HepG2 (cell line): Measurements from ENCODE around the gene TAOK3. TPM values are rescaled to one million over a fixed set of nuclear protein-coding genes. Genes with fewer than 3 reads are reported as not detected.

Source experiments
- CEBPB ChIP-seq: IDR thresholded peaks from 2 replicates; pipeline ENCODE4 v1.6.1; 2011; ENCODE audit warnings: low read depth, low read length, improper control_type of control experiment, borderline replicate concordance
- CENPBD1 ChIP-seq: sonication (generic); formaldehyde crosslinking; IDR thresholded peaks from 2 replicates; pipeline ENCODE4 v1.8.0; 2022; ENCODE audit warnings: missing genetic modification reagents, low read depth, mild to moderate bottlenecking, borderline replicate concordance
- DPF2 ChIP-seq: sonication (generic); formaldehyde crosslinking; IDR thresholded peaks from 2 replicates; pipeline ENCODE4 v1.4.0; 2020; ENCODE audit warnings: mild to moderate bottlenecking, low read depth, missing genetic modification reagents, borderline replicate concordance
- HNRNPLL ChIP-seq: fragments of 200-400 bp; formaldehyde crosslinking; IDR thresholded peaks from 2 replicates; pipeline ENCODE4 v1.6.1; 2017; ENCODE audit warnings: mild to moderate bottlenecking, low read depth, low read length; ENCODE audit not compliant: poor library complexity, severe bottlenecking
- KDM2A ChIP-seq: sonication (generic); formaldehyde crosslinking; IDR thresholded peaks from 2 replicates; pipeline ENCODE4 v1.4.0; 2020; ENCODE audit warnings: low read depth, missing genetic modification reagents, borderline replicate concordance
- NR2F6 ChIP-seq, 2 experiments: IDR thresholded peaks; 2 replicates each; pipeline ENCODE4 v1.6.1; 2016; ENCODE audit warnings: antibody characterized with exemption in 1 of 2, mild to moderate bottlenecking in 1 of 2
- RXRA ChIP-seq: sonication (generic); formaldehyde crosslinking; IDR thresholded peaks from 2 replicates; pipeline ENCODE4 v1.5.1; 2020; ENCODE audit warnings: missing genetic modification reagents
- SIN3A ChIP-seq: IDR thresholded peaks from 2 replicates; pipeline ENCODE4 v1.6.1; 2011; ENCODE audit warnings: low read depth, mild to moderate bottlenecking, control low read depth, low read length, borderline replicate concordance
- TFAP4 ChIP-seq: sonication (generic); IDR thresholded peaks from 2 replicates; pipeline ENCODE4 v1.6.1; 2016; ENCODE audit warnings: low read depth, borderline replicate concordance
- TGIF2 ChIP-seq: IDR thresholded peaks from 2 replicates; pipeline ENCODE4 v1.6.1; 2016; ENCODE audit warnings: control low read depth, missing compliant biosample characterization
- ZBTB3 ChIP-seq: sonication (generic); formaldehyde crosslinking; IDR thresholded peaks from 2 replicates; pipeline ENCODE4 v1.4.0; 2020; ENCODE audit warnings: low read depth, mild to moderate bottlenecking, moderate library complexity, missing genetic modification reagents, borderline replicate concordance
- ZHX1 ChIP-seq: sonication (generic); formaldehyde crosslinking; IDR thresholded peaks from 2 replicates; pipeline ENCODE4 v1.8.1; 2022; ENCODE audit warnings: low read depth, mild to moderate bottlenecking, missing genetic modification reagents
- ZNF407 ChIP-seq: sonication (generic); formaldehyde crosslinking; IDR thresholded peaks from one replicate; pipeline ENCODE4 v1.5.1; 2020; ENCODE audit warnings: mild to moderate bottlenecking, missing genetic modification reagents; ENCODE audit errors: not compliant biosample characterization
- ZNF563 ChIP-seq: sonication (generic); formaldehyde crosslinking; IDR thresholded peaks from 2 replicates; pipeline ENCODE4 v1.8.0; 2022; ENCODE audit warnings: mild to moderate bottlenecking, moderate library complexity, missing genetic modification reagents
- ZNF775 ChIP-seq: sonication (generic); formaldehyde crosslinking; IDR thresholded peaks from 2 replicates; pipeline ENCODE4 v1.4.0; 2020; ENCODE audit warnings: missing genetic modification reagents, mild to moderate bottlenecking, moderate library complexity, borderline replicate concordance
- polyA plus RNA-seq, 8 experiments: library from polyadenylated mRNA; depleted of rRNA in 3 of 8; stranded (reverse) in 7 of 8; unstranded in 1 of 8; fragments of >200 nt; fragmentation: Illumina TruSeq in 4 of 8; extraction: Trizol in 4 of 8; gene quantifications; 2 replicates each; pipeline versions ENCODE4 v1.2.1 to v1.2.3, GENCODE V29; 2011 to 2016; ENCODE audit warnings: low read depth in 4 of 8, missing spikeins in 1 of 8, mixed read lengths in 1 of 8; ENCODE audit not compliant: insufficient read depth in 1 of 8
- total RNA-seq, 5 experiments: library from RNA; depleted of rRNA; stranded (reverse); fragments of >200 nt; fragmentation: Illumina TruSeq; extraction: Trizol; gene quantifications; 2 replicates each; pipeline ENCODE4 v1.2.3, GENCODE V29; 2016; ENCODE audit warnings: low read depth in 1 of 5

Gene TAOK3
- total and polyA plus RNA-seq, 2 of the 13 experiments (the other 11 are each of a cell fraction or from before 2014, with no cell fraction given), result 10.4 to 12.3 TPM

GRCh38 chr12:118120579-118121363, 251.9 kb downstream of the TAOK3 start (continued):
- TF ChIP-seq ZHX1 (CRISPR knock-in tag), result no peak
- no peak for TF ChIP-seq KDM2A
- TF ChIP-seq CENPBD1 (CRISPR knock-in tag), result no peak
- TF ChIP-seq ZNF563 (CRISPR knock-in tag), result no peak
- TF ChIP-seq ZNF775 (CRISPR knock-in tag), result no peak
- no peak for TF ChIP-seq CEBPB
- TF ChIP-seq TGIF2 (CRISPR knock-in tag), result no peak
- no peak for TF ChIP-seq SIN3A
- 0 out of 2 replicates have a peak, but pooled peaks have one; percentile 49 for TF ChIP-seq ZBTB3 (CRISPR knock-in tag)
- TF ChIP-seq HNRNPLL, result no peak
- TF ChIP-seq TFAP4, result no peak
- TF ChIP-seq ZNF407 (CRISPR knock-in tag), result no peak
- TF ChIP-seq RXRA (CRISPR knock-in tag), result peak; percentile 33; the same call in 1 of the 2 replicates
- TF ChIP-seq DPF2, result no peak
- peak; percentile 46; the same call in 1 of the 2 replicates for TF ChIP-seq NR2F6 (IDR thresholded peaks at IDR 0.05)
- TF ChIP-seq NR2F6 (CRISPR knock-in tag; IDR thresholded peaks at IDR 0.05), result peak; percentile 75
